Caco-2 (cell line): ENCODE measurements around the gene FOXA1. TPM values are rescaled to one million over a fixed set of nuclear protein-coding genes. Genes with fewer than 3 reads are reported as not detected.

Experiments used
- BruUV-seq: library from RNA; stranded (reverse); fragments of 400-500 nt; replicated peaks from 2 replicates; lab custom pipeline; 2021; lab: Mats Ljungman, UMichigan
- CTCF ChIA-PET: fragments of 300-600 bp; sonication (Branson Sonifier 250); formaldehyde crosslinking; loops from one replicate; lab custom pipeline; 2022; ENCODE audit warnings: antibody characterized with exemption; lab: Charles Lee
- POLR2A ChIA-PET: fragments of 300-600 bp; sonication (Branson Sonifier 250); formaldehyde crosslinking; loops from one replicate; lab custom pipeline; 2022; ENCODE audit warnings: antibody characterized with exemption; lab: Charles Lee
- DNase-seq, 2 experiments: peaks; one replicate each; pipeline versions ENCODE4 v3.0.0 to v3.0.0-alpha.2; 2020 to 2022
- H3K27me3 ChIP-seq: replicated peaks from 2 replicates; pipeline ENCODE4 v1.6.0; 2011; ENCODE audit warnings: low read length; ENCODE audit not compliant: control insufficient read depth, insufficient read depth
- H3K36me3 ChIP-seq: 2 replicates; pipeline ENCODE4 v1.5.1; 2011; ENCODE audit warnings: low read length; ENCODE audit not compliant: control insufficient read depth, insufficient read depth
- H3K4me1 ChIP-seq: fragments of 250-450 bp; sonication (Bioruptor Pico); 2 replicates; pipeline ENCODE4 v1.5.1; 2020; ENCODE audit warnings: mild to moderate bottlenecking
- H3K4me3 ChIP-seq: 2 replicates; pipeline ENCODE4 v1.5.1; 2011; ENCODE audit warnings: low read depth, mild to moderate bottlenecking, control low read depth, low read length
- H3K9me3 ChIP-seq: fragments of 250-450 bp; sonication (Bioruptor Pico); 2 replicates; pipeline ENCODE4 v1.5.1; 2020; ENCODE audit warnings: mild to moderate bottlenecking, moderate library complexity
- H3K27ac Mint-ChIP-seq: one replicate; pipeline ENCODE4 v1.8.0; 2022; ENCODE audit warnings: mixed read lengths; ENCODE audit not compliant: unreplicated experiment
- H3K27me3 Mint-ChIP-seq: one replicate; pipeline ENCODE4 v1.8.0; 2022; ENCODE audit warnings: mixed read lengths; ENCODE audit not compliant: insufficient read depth, unreplicated experiment
- H3K36me3 Mint-ChIP-seq: one replicate; pipeline ENCODE4 v1.8.0; 2022; ENCODE audit warnings: mild to moderate bottlenecking, mixed read lengths; ENCODE audit not compliant: insufficient read depth, unreplicated experiment
- H3K4me1 Mint-ChIP-seq: one replicate; pipeline ENCODE4 v1.8.0; 2022; ENCODE audit warnings: low read depth, mixed read lengths; ENCODE audit not compliant: unreplicated experiment
- H3K4me3 Mint-ChIP-seq: one replicate; pipeline ENCODE4 v1.8.0; 2022; ENCODE audit warnings: mild to moderate bottlenecking, moderate library complexity, mixed read lengths; ENCODE audit not compliant: unreplicated experiment
- H3K9me3 Mint-ChIP-seq: one replicate; pipeline ENCODE4 v1.8.0; 2022; ENCODE audit warnings: mixed read lengths; ENCODE audit not compliant: unreplicated experiment
- CTCF ChIP-seq, 2 experiments: fragments of 200-600 bp in 1 of 2; IDR thresholded peaks; 1 replicate in 1 of 2; 2 replicates in 1 of 2; pipeline versions ENCODE4 v1.5.1 to v1.8.0; 2011 to 2022; ENCODE audit warnings: antibody characterized with exemption in 1 of 2, control low read depth in 1 of 2, inconsistent platforms in 1 of 2, low read depth in 1 of 2, low read length in 1 of 2, mild to moderate bottlenecking in 1 of 2, moderate library complexity in 1 of 2; ENCODE audit not compliant: insufficient read depth in 1 of 2, severe bottlenecking in 1 of 2, unreplicated experiment in 1 of 2
- intact Hi-C: fragments of 100-400 bp; cut with micrococcal nuclease; formaldehyde crosslinking; loops from one replicate; pipeline ENCODE4 v1.10.0; 2022; ENCODE audit not compliant: unreplicated experiment
- total RNA-seq: library from RNA; stranded (reverse); gene quantifications from 2 replicates; pipeline ENCODE4 v1.2.3, GENCODE V29; 2022

Gene FOXA1
- total RNA-seq, 1 experiment from 2014 or later, result 271 TPM

GRCh38 chr14:37617864-37618365 is 22.9 kb upstream of the FOXA1 start:
- Histone ChIP-seq H3K36me3 (peaks cover 2% of the 10 kb centered on the region; the same call in 1 of the 2 replicates), H3K27me3 (no peaks in the 10 kb centered on the region), H3K9me3 (peaks cover 29% of the 10 kb centered on the region), H3K4me3 (no peak overlapping the region), H3K4me1 (no peaks in the 10 kb centered on the region)
- H3K9me3 Mint-ChIP-seq, result peaks cover 23% of the 10 kb centered on the region
- no peaks in the 10 kb centered on the region for H3K27me3 Mint-ChIP-seq
- POLR2A ChIA-PET, result no interaction called here
- peaks cover 30% of the 10 kb centered on the region for H3K36me3 Mint-ChIP-seq
- intact Hi-C loops, result no loop called here
- H3K4me1 Mint-ChIP-seq, result peaks cover 7% of the 10 kb centered on the region
- no TSS peak for BruUV-seq
- no peak overlapping the region for H3K27ac Mint-ChIP-seq
- DNase-seq, result no peak
- TF ChIP-seq CTCF (IDR thresholded peaks at IDR 0.05; ENCODE audit: insufficient read depth in 1 of 2, low read depth in 1 of 2, low read length in 1 of 2, severe bottlenecking in 1 of 2, unreplicated experiment in 1 of 2), result no peak
- CTCF ChIA-PET, result no interaction called here
- H3K4me3 Mint-ChIP-seq, result no peak overlapping the region

DNA sequence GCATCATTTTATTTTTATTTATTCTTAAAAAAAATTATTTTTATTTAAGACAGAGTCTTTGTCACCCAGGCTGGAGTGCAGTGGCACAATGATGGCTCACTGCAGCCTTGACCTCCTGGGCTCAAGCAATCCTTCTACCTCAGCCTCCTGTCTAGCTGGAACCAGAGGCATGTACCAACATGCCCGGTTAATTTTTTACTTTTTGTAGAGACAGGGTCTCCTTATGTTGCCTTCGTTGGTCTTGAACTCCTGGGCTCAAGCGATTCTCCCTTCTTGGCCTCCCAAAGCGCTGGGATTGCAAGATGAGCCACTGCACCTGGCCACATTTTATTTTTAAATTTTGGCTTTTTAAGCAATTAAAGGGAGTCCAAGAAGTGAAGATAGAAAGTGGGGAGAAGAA is 21.8 kb upstream of the FOXA1 start:
- H3K4me1 ChIP-seq, result no peaks in the 10 kb centered on the region
- peaks cover 7% of the 10 kb centered on the region for H3K4me1 Mint-ChIP-seq
- H3K36me3 ChIP-seq, result peaks cover 2% of the 10 kb centered on the region; the same call in 1 of the 2 replicates
- CTCF ChIA-PET, result no interaction called here
- no peak for DNase-seq
- H3K27me3 Mint-ChIP-seq, result no peaks in the 10 kb centered on the region
- no peak overlapping the region for H3K27ac Mint-ChIP-seq
- H3K9me3 Mint-ChIP-seq, result peaks cover 33% of the 10 kb centered on the region
- no peak for TF ChIP-seq CTCF (IDR thresholded peaks at IDR 0.05; ENCODE audit: insufficient read depth in 1 of 2, low read depth in 1 of 2, low read length in 1 of 2, severe bottlenecking in 1 of 2, unreplicated experiment in 1 of 2)
- BruUV-seq, result no TSS peak
- no peak overlapping the region for H3K4me3 ChIP-seq
- intact Hi-C loops, result no loop called here
- H3K27me3 ChIP-seq, result no peaks in the 10 kb centered on the region
- peaks cover 33% of the 10 kb centered on the region for H3K9me3 ChIP-seq
- peaks cover 29% of the 10 kb centered on the region for H3K36me3 Mint-ChIP-seq
- POLR2A ChIA-PET, result no interaction called here
- no peak overlapping the region for H3K4me3 Mint-ChIP-seq

- Histone ChIP-seq H3K4me1 (no peaks in the 10 kb centered on the region), H3K36me3 (peaks cover 2% of the 10 kb centered on the region; the same call in 1 of the 2 replicates), H3K27me3 (no peaks in the 10 kb centered on the region), H3K4me3 (no peak overlapping the region), H3K9me3 (peaks cover 33% of the 10 kb centered on the region)
- no peaks in the 10 kb centered on the region for H3K27me3 Mint-ChIP-seq
- POLR2A ChIA-PET, result no interaction called here
- H3K4me3 Mint-ChIP-seq, result no peak overlapping the region
- peaks cover 42% of the 10 kb centered on the region for H3K9me3 Mint-ChIP-seq
- H3K27ac Mint-ChIP-seq, result no peak overlapping the region
- peaks cover 7% of the 10 kb centered on the region for H3K4me1 Mint-ChIP-seq
- CTCF ChIA-PET, result no interaction called here
- no peak for TF ChIP-seq CTCF (IDR thresholded peaks at IDR 0.05; ENCODE audit: insufficient read depth in 1 of 2, low read depth in 1 of 2, low read length in 1 of 2, severe bottlenecking in 1 of 2, unreplicated experiment in 1 of 2)
- H3K36me3 Mint-ChIP-seq, result peaks cover 40% of the 10 kb centered on the region
- no peak for DNase-seq
- BruUV-seq, result no TSS peak
- intact Hi-C loops, result no loop called here
Measured at GRCh38 chr14:37615582-37616289, 20.7 kb upstream of the FOXA1 start.
